Activated naive CD8-positive, alpha-beta T cell treated with anti-CD3 and anti-CD28 coated beads, Interleukin-2, amount 10 ng/mL, durations not matched to agents 7 days and 5 days (primary cell): ENCODE measurements around the gene RERE. TPM values are rescaled to one million over a fixed set of nuclear protein-coding genes. Genes with fewer than 3 reads are reported as not detected.
"Not testable (repeated sequence)": the region's sequence is repeated elsewhere in the genome, so short reads cannot be mapped to it uniquely, and the experiment has no call there.

Experiments
- ATAC-seq: fragments of 150-1000 bp; cut with Tn5 transposase; one replicate; pipeline ENCODE4 v1.10.0; 2021; ENCODE audit warnings: low read depth, moderate library complexity
- POLR2A ChIA-PET: fragments of 350-600 bp; sonication (Branson Sonifier 250); formaldehyde crosslinking; loops from one replicate; lab custom pipeline; 2021; ENCODE audit warnings: antibody characterized with exemption; lab: Charles Lee
- DNase-seq: peaks from one replicate; pipeline ENCODE4 v3.0.0; 2021
- H3K27ac Mint-ChIP-seq: one replicate; pipeline ENCODE4 v1.8.0; 2022; ENCODE audit warnings: mild to moderate bottlenecking, mixed read lengths
- H3K27me3 Mint-ChIP-seq: one replicate; pipeline ENCODE4 v1.8.0; 2022; ENCODE audit warnings: mild to moderate bottlenecking, moderate library complexity, mixed read lengths
- H3K36me3 Mint-ChIP-seq: one replicate; pipeline ENCODE4 v1.8.0; 2021; ENCODE audit warnings: mild to moderate bottlenecking, mixed read lengths
- H3K4me1 Mint-ChIP-seq: one replicate; pipeline ENCODE4 v1.8.0; 2021; ENCODE audit warnings: mixed read lengths
- H3K4me3 Mint-ChIP-seq: one replicate; pipeline ENCODE4 v1.8.0; 2022; ENCODE audit warnings: mild to moderate bottlenecking, moderate library complexity, mixed read lengths
- H3K9me3 Mint-ChIP-seq: one replicate; pipeline ENCODE4 v1.8.0; 2021; ENCODE audit warnings: mixed read lengths
- total RNA-seq, 2 experiments: library from RNA; stranded (reverse); gene quantifications; one replicate each; pipeline ENCODE4 v1.2.3, GENCODE V29; 2021

RERE gene
- total RNA-seq, 2 experiments from 2014 or later, result 64.4 to 68.7 TPM

- H3K4me1 Mint-ChIP-seq, result peaks cover 19% of the 10 kb centered on the region
- no peaks in the 10 kb centered on the region for H3K27me3 Mint-ChIP-seq
- no peaks in the 10 kb centered on the region for H3K9me3 Mint-ChIP-seq
- peaks cover 7% of the 10 kb centered on the region for H3K36me3 Mint-ChIP-seq
- DNase-seq, result no peak
- ATAC-seq, result no peak
- no peak overlapping the region for H3K4me3 Mint-ChIP-seq
- POLR2A ChIA-PET, result no interaction called here
- no peak overlapping the region for H3K27ac Mint-ChIP-seq
These were observed 209.5 kb downstream of the RERE start for GRCh38 chr1:8607906-8608305.

- ATAC-seq (peak; percentile 84), DNase-seq (no peak)
- Mint-ChIP-seq H3K4me1 (peaks cover 27% of the 10 kb centered on the region), H3K27me3 (no peaks in the 10 kb centered on the region), H3K36me3 (peaks cover 8% of the 10 kb centered on the region), H3K4me3 (peak overlapping the region; percentile 70), H3K27ac (peak overlapping the region; percentile 85), H3K9me3 (peaks cover 3% of the 10 kb centered on the region)
- POLR2A ChIA-PET, result interaction anchor here (0.7 to 0.8 kb wide), 3 partner anchors 72 to 269 kb away, joined by 3 to 4 read pairs (median 4); no protein-coding TSS in a partner anchor
These were observed 213.1 kb downstream of the RERE start for GRCh38 chr1:8604041-8604945.

GRCh38 chr1:8603220-8603616 is 214.2 kb downstream of the RERE start:
- POLR2A ChIA-PET, result interaction anchor here (0.9 kb wide), 1 partner anchor 97 kb away, joined by 3 read pairs; no protein-coding TSS in a partner anchor
- H3K4me3 Mint-ChIP-seq, result peak overlapping the region; percentile 70
- ATAC-seq, result no peak

GRCh38 chr1:8602471-8603219 is 214.8 kb downstream of the RERE start:
- peak overlapping the region; percentile 46 for H3K4me3 Mint-ChIP-seq
- DNase-seq (no peak), ATAC-seq (no peak)
- peaks cover 3% of the 10 kb centered on the region for H3K9me3 Mint-ChIP-seq
- H3K27ac Mint-ChIP-seq, result peak overlapping the region; percentile 68
- H3K4me1 Mint-ChIP-seq, result peaks cover 28% of the 10 kb centered on the region
- H3K27me3 Mint-ChIP-seq, result no peaks in the 10 kb centered on the region
- H3K36me3 Mint-ChIP-seq, result peaks cover 8% of the 10 kb centered on the region
- POLR2A ChIA-PET, result interaction anchor here (0.9 kb wide), 1 partner anchor 98 kb away, joined by 3 read pairs; no protein-coding TSS in a partner anchor

More at GRCh38 chr1:8603220-8603616, 214.2 kb downstream of the RERE start:
- peaks cover 8% of the 10 kb centered on the region for H3K36me3 Mint-ChIP-seq
- no peaks in the 10 kb centered on the region for H3K27me3 Mint-ChIP-seq
- peaks cover 28% of the 10 kb centered on the region for H3K4me1 Mint-ChIP-seq
- H3K27ac Mint-ChIP-seq, result peak overlapping the region; percentile 85
- H3K9me3 Mint-ChIP-seq, result peaks cover 3% of the 10 kb centered on the region
- no peak for DNase-seq

- Mint-ChIP-seq H3K27ac (no peak overlapping the region), H3K36me3 (peaks cover 11% of the 10 kb centered on the region), H3K4me3 (no peak overlapping the region), H3K9me3 (peaks cover 3% of the 10 kb centered on the region), H3K27me3 (no peaks in the 10 kb centered on the region), H3K4me1 (peaks cover 28% of the 10 kb centered on the region)
- DNase-seq, result no peak
- POLR2A ChIA-PET, result no interaction called here
- no peak for ATAC-seq
These were observed 217.1 kb downstream of the RERE start for GRCh38 chr1:8600336-8600735.

- H3K36me3 Mint-ChIP-seq, result peaks cover 11% of the 10 kb centered on the region
- ATAC-seq (no peak), DNase-seq (no peak)
- no peak overlapping the region for H3K27ac Mint-ChIP-seq
- no peak overlapping the region for H3K4me3 Mint-ChIP-seq
- H3K9me3 Mint-ChIP-seq, result peaks cover 3% of the 10 kb centered on the region
- H3K4me1 Mint-ChIP-seq, result peaks cover 24% of the 10 kb centered on the region
- POLR2A ChIA-PET, result no interaction called here
- no peaks in the 10 kb centered on the region for H3K27me3 Mint-ChIP-seq
These were observed 217.7 kb downstream of the RERE start for GRCh38 chr1:8599646-8600212.

- Mint-ChIP-seq H3K4me1 (peaks cover 17% of the 10 kb centered on the region), H3K27me3 (no peaks in the 10 kb centered on the region), H3K36me3 (peaks cover 12% of the 10 kb centered on the region), H3K27ac (no peak overlapping the region), H3K9me3 (peaks cover 6% of the 10 kb centered on the region), H3K4me3 (no peak overlapping the region)
- POLR2A ChIA-PET, result no interaction called here
- DNase-seq (no peak), ATAC-seq (no peak)
These were observed 218.7 kb downstream of the RERE start for GRCh38 chr1:8598783-8599182.

- Mint-ChIP-seq H3K9me3 (peaks cover 10% of the 10 kb centered on the region), H3K4me3 (no peak overlapping the region), H3K36me3 (peaks cover 18% of the 10 kb centered on the region), H3K27me3 (no peaks in the 10 kb centered on the region), H3K4me1 (peaks cover 13% of the 10 kb centered on the region), H3K27ac (no peak overlapping the region)
- POLR2A ChIA-PET, result no interaction called here
- DNase-seq, result no peak
- ATAC-seq, result no peak
These were observed 219.2 kb downstream of the RERE start for GRCh38 chr1:8598060-8598724.

- POLR2A ChIA-PET, result no interaction called here
- no peaks in the 10 kb centered on the region for H3K27me3 Mint-ChIP-seq
- H3K9me3 Mint-ChIP-seq, result peaks cover 10% of the 10 kb centered on the region
- no peak for DNase-seq
- H3K36me3 Mint-ChIP-seq, result peaks cover 21% of the 10 kb centered on the region
- ATAC-seq, result no peak
- peaks cover 7% of the 10 kb centered on the region for H3K4me1 Mint-ChIP-seq
- no peak overlapping the region for H3K27ac Mint-ChIP-seq
- H3K4me3 Mint-ChIP-seq, result no peak overlapping the region
These were observed 220.0 kb downstream of the RERE start for GRCh38 chr1:8597455-8597854.

GRCh38 chr1:8595941-8596340 is 221.5 kb downstream of the RERE start:
- POLR2A ChIA-PET, result no interaction called here

GRCh38 chr1:8595332-8595731 is 222.1 kb downstream of the RERE start:
- H3K4me1 Mint-ChIP-seq, result peaks cover 15% of the 10 kb centered on the region
- POLR2A ChIA-PET, result interaction anchor here (0.6 kb wide), 1 partner anchor 12 kb away, joined by 3 read pairs; no protein-coding TSS in a partner anchor

More at GRCh38 chr1:8595941-8596340, 221.5 kb downstream of the RERE start:
- H3K4me1 Mint-ChIP-seq, result peaks cover 12% of the 10 kb centered on the region
- DNase-seq (no peak), ATAC-seq (no peak)
- no peak overlapping the region for H3K4me3 Mint-ChIP-seq
- H3K27me3 Mint-ChIP-seq, result no peaks in the 10 kb centered on the region
- no peak overlapping the region for H3K27ac Mint-ChIP-seq
- peaks cover 23% of the 10 kb centered on the region for H3K36me3 Mint-ChIP-seq
- H3K9me3 Mint-ChIP-seq, result peaks cover 7% of the 10 kb centered on the region

GRCh38 chr1:8593292-8593691 is 224.1 kb downstream of the RERE start:
- ATAC-seq, H3K27me3 Mint-ChIP-seq, H3K9me3 Mint-ChIP-seq, DNase-seq, H3K27ac Mint-ChIP-seq, POLR2A ChIA-PET, H3K4me3 Mint-ChIP-seq: not testable (repeated sequence)
- peaks cover 17% of the 10 kb centered on the region for H3K4me1 Mint-ChIP-seq
- peaks cover 25% of the 10 kb centered on the region for H3K36me3 Mint-ChIP-seq

More at GRCh38 chr1:8595332-8595731, 222.1 kb downstream of the RERE start:
- peaks cover 23% of the 10 kb centered on the region for H3K36me3 Mint-ChIP-seq
- H3K9me3 Mint-ChIP-seq, result peaks cover 7% of the 10 kb centered on the region
- ATAC-seq (no peak), DNase-seq (no peak)
- H3K4me3 Mint-ChIP-seq, result no peak overlapping the region
- H3K27ac Mint-ChIP-seq, result no peak overlapping the region
- no peaks in the 10 kb centered on the region for H3K27me3 Mint-ChIP-seq
